Stimulated activated CD4-positive, alpha-beta T cell treated with anti-CD3 and anti-CD28 coated beads, TNF-alpha, amount 100 ng/mL, for 48 hours (primary cell): ENCODE results near the gene MELTF.
A peak's percentile ranks its signal among the peaks of the same experiment; 100 is the strongest.
"Not testable (repeated sequence)": the region's sequence is repeated elsewhere in the genome, so short reads cannot be mapped to it uniquely, and the experiment has no call there.

Source experiments
- DNase-seq, 3 donors: peaks; one replicate each; pipeline ENCODE4 v3.0.0-alpha.2; 2020; ENCODE audit warnings: low read depth in 3 of 3

The MELTF gene

DNA sequence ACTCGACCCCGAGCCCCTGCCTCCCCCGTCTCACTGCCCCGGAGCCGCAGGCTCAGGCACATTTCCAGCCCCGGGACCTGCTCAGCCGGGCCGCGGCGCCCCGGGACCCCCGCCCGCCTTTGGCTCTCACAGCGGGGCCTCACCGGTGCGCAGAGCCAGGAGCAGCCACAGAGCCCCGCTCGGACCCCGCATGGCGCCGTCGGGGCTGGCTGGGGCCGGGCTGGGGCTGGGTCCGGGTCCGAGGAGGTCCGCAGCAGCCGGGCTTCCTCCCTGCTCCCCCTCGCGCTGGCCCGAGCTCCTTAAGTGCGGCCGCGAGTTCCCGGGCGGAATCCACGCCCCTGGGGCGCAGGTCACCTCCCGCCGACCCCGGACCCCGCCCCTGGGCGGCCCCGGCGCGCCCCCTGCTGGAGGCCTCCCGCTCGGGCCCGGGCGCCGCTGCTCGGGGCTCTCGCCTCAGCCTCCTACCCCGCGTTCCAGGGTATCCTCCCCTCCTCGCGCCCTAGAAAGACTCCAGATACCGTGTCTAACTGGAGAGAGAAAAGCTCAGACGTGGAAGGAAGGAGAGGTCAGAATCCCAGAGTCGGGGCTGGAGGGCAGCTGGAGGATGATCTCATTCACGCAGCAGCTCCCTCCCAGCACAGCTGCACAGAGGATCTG is at the start of gene MELTF:
Gene MELTF, minus strand, starts transcription at position 307 of the 657 bp plus-strand sequence. Its CDS starts 115 bp downstream, at position 192.
- DNase-seq: peak; percentile 48 to 73 (median 55)

- no peak for DNase-seq
Measured at GRCh38 chr3:197076415-197076814, 46.8 kb upstream of the MELTF start.

- DNase-seq: no peak
Measured at GRCh38 chr3:197068077-197068476, 38.5 kb upstream of the MELTF start.

DNA sequence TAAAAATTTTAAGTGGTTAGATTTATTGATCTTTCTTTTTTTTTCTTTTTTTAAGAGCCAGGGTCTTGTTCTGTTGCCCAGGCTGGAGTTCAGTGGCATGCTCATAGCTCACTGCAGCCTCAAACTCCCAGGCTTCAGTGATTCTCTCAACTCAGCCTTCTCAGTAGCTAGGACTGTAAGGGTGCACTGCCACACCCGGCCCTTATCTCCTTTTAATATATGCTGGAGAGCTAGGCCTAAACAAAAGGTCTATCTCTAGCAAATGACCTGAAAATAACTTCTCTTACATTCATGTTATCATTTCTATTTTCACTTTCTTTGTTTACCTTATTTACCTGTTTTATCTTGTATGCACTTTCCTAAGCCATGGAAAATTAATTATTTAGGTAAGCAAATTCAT is 35.2 kb upstream of the MELTF start:
- DNase-seq: no peak

DNA sequence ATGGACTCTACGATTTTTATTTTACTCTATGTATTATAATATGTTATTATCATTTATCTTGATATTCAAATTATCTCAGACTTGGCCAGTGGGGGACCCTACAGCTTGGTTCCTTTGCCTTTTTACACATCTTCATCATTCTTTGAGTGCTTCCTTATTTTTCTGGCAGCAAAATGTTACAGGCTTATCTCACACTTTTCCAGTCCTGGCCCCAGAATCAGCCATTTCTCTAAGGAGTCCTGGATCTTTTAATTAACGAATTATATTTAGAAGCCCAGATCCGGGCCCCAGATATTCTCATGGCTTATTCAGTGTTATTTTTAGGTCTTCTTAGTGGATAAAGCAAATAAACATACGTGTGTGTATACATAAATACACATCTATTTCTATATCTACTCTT is 32.8 kb upstream of the MELTF start:
- DNase-seq: no peak

DNA sequence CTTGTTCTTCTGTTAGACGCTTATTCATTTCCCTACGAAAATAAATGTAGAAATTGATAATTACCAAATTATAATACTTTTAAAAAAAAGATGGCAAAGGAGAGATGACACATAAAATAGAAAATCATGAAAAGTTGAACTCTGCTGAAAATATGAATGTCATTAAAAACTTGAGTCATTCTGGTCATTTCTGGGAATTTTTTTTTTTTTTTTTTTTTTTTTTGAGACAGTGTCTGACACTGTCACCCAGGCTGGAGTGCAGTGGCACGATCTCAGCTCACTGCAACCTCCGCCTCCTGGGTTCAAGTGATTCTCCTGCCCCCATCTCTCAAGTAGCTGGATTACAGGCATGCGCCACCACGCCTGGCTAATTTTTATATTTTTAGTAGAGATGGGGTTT is 22.0 kb upstream of the MELTF start:
- DNase-seq: not testable (repeated sequence)

- no peak for DNase-seq
Measured at GRCh38 chr3:197050511-197050910, 20.9 kb upstream of the MELTF start.

- no peak for DNase-seq
Measured at GRCh38 chr3:197042539-197042938, 12.9 kb upstream of the MELTF start.

GRCh38 chr3:197041875-197042488 is 12.4 kb upstream of the MELTF start:
- no peak for DNase-seq

DNA sequence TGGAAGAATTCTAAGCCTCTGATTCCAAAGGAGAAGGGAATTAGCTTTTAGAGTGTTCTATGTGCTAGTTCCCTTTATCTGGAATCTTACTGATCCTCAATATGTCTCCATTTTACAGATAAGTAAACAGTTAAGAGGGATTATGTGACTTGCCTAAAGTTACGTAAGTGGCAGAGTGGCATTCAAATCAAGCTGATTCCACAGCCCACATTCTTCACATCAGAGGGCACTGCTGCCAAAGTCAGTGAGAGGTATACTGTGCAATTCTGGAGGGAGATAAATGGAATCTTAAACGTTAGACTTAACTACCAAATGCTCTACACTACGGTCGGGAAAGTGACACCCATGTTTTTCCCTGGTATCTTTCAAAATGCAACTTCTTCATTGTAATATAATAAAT is 11.0 kb upstream of the MELTF start:
- DNase-seq: no peak

DNA sequence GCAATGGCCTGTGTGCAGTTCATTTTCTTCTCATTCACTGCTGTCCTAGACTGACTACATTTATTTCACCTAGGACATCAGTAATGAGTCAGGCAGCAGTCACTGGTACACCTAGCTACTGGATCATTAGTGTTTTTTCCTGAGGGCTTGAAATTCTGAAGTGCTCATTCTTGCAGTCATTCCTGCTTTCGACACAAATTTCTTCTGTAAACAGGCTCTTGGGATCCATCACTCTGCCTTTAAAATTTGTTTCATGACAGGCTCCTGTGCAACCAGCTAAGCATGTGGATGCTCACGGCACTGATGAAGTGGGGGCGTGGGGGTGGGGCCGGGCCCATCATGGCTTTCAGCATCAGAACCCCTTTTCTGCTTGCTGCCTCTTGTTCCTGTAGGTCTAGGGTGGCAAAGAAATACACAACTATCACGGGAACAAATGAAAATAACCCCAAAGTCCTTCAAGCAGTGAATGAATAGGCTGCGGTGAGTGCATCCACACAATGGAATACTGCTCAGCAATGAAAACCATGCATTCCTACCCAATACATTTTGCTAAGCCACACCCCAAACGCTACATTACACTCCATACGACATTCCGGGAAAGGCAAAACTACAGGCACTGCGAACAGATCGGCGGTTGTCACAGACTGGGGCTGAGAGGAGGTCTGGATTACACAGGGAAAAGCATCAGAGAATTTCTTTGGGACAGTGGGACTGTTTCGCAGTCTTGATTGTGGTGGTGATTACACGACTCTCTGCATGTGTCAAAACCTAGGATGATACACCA is 9.3 kb upstream of the MELTF start:
- DNase-seq: no peak

DNA sequence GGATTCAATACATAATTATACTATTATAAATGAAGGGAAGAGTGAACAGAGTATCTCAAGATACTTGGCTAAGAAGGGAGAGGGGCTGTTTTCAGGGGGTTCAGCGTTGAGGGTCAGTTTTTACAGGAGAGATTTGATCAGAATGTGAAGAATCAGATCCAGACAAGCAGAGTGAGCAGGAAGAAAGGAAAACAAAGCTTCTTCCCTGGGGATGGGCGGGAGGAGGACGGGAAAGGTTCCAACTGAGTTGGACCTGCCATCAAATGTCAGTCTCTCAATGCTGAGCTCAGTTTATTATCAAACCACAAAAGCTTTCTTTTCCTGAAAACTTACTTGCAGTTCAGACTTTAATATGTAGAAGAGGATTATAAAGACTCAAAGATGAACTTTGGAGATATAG is 6.0 kb upstream of the MELTF start:
- no peak for DNase-seq

DNA sequence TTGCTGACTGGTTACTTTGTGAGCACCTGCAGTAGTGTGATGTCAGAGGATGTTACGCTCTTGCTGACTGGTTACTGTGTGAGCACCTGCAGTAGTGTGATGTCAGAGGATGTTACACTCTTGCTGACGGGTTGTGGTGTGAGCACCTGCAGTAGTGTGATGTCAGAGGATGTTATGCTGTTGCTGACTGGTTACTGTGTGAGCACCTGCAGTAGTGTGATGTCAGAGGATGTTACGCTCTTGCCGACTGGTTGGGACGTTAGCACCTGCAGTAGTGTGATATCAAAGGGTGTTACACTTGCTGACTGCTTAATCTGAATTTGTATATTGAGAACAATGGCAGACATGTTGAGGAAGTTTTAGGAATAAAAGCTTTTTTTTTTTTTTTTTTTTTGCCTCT is 5.2 kb upstream of the MELTF start:
- not testable (repeated sequence) for DNase-seq

GRCh38 chr3:197033764-197034163 is 4.1 kb upstream of the MELTF start:
- DNase-seq: not testable (repeated sequence)

DNA sequence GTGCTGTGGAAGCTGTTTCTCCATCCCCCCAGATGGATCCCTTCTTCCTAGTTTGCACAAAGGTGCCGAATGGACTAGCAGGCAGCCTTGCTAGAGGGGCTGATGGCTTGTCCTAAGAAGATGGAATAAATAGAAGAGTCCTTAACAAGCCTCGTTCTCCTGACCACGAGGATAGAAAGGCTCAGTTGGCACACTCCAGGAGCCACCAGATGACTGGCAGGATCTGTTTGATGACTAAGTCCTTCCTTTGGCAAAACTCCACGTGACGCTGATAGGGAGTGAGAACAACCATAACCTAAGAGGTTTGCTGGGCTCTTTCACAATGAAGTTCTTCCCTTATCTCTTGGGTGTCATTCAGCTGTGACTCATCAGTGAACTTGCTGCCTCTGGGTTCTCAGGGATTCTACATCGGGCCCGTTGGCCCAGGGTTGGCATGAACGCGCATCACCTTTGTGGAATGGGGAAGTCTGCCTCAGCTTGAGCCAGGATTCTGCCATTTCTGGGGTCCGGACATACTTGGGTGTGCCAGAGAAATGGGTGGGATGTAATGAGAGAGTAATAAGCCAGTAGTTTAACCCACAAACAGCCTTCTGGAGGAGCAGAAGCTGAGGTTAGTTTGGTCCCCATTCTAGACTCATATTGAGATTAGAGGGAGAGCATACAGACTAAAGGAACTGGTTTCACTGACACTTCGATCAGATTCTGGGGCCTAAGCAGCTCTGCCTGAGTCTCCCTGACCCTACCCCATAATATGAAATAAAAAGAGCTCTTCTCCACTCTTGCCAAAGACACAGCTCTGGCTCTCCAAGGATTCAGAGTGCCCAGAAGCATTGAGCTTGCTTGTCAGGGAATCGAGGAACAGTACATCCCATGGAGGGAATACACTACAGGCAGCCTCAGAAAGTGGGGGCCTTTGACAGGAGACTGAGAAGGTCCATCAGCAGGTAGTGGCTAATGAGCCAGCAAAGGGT is 2.0 kb upstream of the MELTF start:
- DNase-seq: peak; percentile 22 to 39 (median 30)

DNA sequence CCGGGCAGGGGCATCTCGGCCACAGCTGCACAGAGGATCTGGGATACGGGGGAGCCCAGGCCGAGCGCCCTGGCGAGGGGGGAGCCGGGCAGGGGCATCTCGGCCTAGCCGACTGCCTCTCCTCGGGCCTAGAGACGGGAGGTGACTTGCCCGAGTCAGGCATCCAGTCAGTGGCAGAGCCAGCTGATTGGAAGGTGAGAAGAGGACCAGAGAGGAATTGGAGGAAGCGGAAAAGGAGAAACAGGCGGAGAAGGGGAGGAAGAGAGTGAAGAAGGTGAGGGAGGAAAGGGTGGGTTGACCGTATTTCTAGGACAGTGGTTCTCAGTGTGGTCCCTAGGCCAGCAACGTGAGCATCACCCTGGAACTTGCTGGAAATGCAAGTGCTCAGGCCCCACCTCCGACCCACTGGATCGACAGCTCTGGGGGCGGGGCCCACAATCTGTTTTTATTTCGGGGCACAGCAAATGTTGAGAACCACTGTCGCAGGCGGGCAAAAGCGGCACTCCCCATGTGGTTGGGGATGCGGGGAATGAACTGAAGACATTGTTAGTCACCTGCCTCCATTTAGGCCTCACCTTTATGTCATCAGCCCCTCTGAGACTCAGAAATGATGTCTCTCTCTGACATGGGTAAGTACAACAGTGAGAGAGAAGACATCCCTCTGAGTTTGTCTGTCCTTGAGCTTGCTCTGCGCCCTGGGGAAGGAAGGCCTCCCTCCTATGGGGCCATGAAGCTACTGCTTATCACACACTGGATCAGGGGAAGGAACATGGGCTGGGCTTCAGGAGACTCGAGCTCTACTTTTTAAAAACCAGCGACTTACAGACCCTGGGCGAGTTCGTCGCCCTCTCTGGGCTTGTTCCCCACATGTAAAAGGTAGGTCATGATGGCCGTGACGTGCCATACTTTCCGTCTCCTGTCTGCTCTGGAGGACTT is 1.0 kb upstream of the MELTF start:
- DNase-seq: no peak

DNA sequence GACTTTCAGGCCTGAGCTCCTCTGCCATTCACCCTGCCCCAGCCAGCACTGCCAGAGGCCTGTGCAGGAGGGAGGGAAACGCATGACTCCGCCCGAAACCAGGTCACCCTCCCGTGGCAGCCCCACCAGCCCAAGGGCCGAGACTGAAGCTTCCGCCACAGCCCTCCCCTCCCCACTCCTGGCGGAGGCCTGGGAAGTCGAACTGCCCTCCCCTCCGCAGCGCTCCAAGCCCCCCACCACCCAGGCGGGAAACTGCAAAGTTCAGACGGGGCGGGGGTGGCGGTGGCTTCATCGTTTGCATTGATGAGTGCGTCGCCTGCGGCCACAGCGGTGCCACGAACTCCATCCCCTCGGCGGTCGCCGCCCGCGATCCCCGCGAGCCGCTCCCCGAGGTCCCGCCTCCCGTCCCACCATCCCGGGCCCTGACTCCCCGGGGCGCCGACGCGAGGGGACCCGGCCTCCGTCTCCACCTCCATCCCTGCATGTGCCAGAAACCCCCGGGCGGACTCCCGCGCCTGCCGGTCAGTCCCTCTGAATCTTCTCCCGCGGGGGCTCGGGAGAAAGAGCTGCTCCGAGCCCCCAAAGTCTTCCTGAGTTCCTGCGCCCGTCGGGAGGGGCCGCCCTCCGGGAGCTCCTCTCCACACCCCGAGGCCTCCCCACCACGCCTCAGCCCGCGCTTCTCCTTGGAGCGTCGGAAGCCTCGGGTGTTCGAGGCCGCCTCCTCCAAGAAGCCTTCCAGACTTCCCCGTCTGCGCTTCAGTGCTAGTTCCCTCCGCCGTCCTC is 698 bp downstream of the MELTF start:
- DNase-seq: peak in 1 of 3 donors; percentile 24

DNA sequence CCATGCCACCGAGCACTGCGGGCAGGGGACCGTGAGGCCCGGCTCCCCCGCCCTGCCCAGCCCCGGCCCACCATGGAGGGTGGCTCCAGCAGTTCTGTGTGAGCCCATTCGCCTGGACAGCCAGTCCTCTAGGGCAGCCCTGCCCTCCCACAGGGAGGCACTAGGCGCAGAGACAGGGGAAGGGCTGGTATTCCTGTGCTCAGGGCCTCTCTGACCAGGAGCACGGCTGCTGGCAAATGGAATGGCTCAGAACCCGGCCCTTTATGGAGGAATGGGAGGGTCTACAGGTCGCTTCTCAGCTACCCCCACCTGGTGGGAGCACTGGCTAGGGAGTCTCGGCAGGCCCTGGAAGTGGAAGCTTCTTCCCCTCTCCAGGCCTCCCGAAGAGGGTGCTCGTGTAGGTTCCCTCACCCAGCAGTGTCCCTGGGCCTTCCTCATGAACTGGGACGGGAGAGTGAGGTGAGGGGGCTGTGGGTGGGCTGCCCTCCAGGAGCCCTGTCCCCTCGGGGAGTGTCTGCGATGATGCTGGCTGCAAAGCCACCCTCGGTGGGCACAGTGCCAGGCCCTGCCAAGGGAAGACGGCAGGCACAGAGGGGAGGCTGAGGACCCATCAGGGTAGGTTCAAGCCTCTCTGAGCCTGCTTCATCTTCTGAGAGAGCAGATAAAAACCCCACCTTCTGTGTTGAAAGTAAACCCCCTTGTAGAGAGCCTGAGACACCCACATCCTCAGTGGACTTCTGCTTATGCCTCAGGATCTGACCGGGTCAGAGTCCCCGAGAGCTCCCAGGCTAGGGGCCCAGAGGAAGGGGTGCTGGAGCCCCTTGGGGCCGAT is 1.5 kb downstream of the MELTF start:
- DNase-seq: no peak
